ENCODE data around the gene ENTREP1.

The ENTREP1 gene

DNA sequence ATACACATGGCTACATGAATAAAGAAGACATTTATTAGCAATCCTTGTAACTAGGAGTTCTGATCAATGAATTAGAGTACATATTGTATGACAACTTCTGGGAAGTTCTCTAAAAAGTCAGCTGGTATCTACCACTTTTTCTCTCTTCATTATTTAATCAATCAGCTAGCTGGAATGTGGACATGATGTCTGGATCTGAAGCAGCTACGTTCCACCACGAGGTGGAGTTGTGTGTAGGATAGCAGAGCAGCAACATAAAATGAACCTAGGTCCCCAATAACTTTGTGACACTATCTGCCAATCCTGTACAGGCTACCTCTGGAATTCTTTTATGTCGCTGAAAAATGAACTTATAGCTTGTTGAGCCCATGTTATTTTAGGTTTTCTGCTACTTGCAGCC lies 32.9 kb upstream of the ENTREP1 start:
- H3K36me3 ChIP-seq (ENCODE audit: control insufficient read depth, insufficient read depth, low read length): no peaks in the 10 kb centered on the region
- H3K4me3 ChIP-seq (replicated peaks; ENCODE audit: low read depth, low read length): no peak overlapping the region
- no peak for DNase-seq (ENCODE audit: extremely low read depth, insufficient read length)
- TF ChIP-seq, protein P1, sequence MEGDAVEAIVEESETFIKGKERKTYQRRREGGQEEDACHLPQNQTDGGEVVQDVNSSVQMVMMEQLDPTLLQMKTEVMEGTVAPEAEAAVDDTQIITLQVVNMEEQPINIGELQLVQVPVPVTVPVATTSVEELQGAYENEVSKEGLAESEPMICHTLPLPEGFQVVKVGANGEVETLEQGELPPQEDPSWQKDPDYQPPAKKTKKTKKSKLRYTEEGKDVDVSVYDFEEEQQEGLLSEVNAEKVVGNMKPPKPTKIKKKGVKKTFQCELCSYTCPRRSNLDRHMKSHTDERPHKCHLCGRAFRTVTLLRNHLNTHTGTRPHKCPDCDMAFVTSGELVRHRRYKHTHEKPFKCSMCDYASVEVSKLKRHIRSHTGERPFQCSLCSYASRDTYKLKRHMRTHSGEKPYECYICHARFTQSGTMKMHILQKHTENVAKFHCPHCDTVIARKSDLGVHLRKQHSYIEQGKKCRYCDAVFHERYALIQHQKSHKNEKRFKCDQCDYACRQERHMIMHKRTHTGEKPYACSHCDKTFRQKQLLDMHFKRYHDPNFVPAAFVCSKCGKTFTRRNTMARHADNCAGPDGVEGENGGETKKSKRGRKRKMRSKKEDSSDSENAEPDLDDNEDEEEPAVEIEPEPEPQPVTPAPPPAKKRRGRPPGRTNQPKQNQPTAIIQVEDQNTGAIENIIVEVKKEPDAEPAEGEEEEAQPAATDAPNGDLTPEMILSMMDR (IDR thresholded peaks at IDR 0.05; ENCODE audit: insufficient read depth, low read length, poor library complexity, severe bottlenecking): no peak
- no peaks in the 10 kb centered on the region; the same call in 1 of the 2 replicates for H3K27me3 ChIP-seq (replicated peaks; ENCODE audit: control insufficient read depth, insufficient read depth, low read length)

DNA sequence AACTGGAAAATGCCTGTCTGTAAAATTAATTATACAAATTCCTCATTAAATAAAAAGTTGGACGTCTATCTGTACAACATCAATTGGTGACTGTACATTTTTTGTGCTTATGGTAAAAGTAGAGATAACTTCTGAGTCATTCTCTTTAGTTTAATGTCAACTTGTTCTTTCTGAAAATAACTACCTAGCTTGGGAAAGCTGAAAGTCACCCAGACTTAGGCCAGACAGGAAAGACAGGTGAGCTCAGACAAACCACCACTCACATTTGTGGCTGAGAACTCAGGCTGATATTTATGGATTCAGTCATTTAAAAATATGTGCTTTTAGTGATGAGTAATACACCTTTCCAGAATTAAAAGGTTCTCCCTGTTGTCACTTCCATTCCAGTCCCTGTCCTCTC lies 31.9 kb upstream of the ENTREP1 start:
- no peak overlapping the region for H3K4me3 ChIP-seq (replicated peaks; ENCODE audit: low read depth, low read length)
- H3K27me3 ChIP-seq (replicated peaks; ENCODE audit: control insufficient read depth, insufficient read depth, low read length): no peaks in the 10 kb centered on the region; the same call in 1 of the 2 replicates
- H3K36me3 ChIP-seq (ENCODE audit: control insufficient read depth, insufficient read depth, low read length): no peaks in the 10 kb centered on the region
- no peak for DNase-seq (ENCODE audit: extremely low read depth, insufficient read length)
- TF ChIP-seq, protein P1 (IDR thresholded peaks at IDR 0.05; ENCODE audit: insufficient read depth, low read length, poor library complexity, severe bottlenecking): no peak

DNA sequence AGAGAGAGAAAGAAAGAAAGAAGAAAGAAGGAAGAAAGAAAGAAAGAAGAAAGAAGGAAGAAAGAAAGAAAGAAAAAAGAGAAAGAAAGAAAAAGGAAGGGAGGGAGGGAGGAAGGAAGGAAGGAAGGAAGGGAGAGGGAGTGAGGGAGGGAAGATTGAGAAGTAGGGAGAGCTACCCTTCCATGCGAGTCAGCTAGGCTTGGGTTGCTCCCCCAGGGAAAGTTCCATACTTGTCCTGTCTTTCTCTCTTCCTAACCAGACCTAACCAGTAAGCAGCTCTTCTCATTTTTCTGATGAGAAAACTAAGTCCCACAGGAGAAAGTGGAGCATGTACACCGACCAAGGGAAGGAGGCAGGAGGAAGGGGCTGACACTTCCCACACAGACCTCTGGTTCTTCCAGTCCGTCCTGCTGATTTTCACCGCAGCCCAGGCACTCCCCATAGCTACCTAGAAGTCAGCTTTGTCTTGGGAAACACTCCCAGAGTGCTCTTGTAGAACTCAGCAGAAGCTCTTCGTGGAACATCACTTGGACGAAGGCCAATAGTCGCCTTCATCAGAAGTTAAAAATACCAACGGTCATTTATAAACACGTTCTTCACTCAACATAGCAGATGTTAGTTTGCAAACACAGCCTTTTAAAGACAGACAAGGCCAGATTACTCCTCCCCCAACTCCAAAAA lies 29.0 kb upstream of the ENTREP1 start:
- TF ChIP-seq, protein P1 (IDR thresholded peaks at IDR 0.05; ENCODE audit: insufficient read depth, low read length, poor library complexity, severe bottlenecking): no peak
- H3K4me3 ChIP-seq (replicated peaks; ENCODE audit: low read depth, low read length): no peak overlapping the region
- no peaks in the 10 kb centered on the region for H3K36me3 ChIP-seq (ENCODE audit: control insufficient read depth, insufficient read depth, low read length)
- H3K27me3 ChIP-seq (replicated peaks; ENCODE audit: control insufficient read depth, insufficient read depth, low read length): no peaks in the 10 kb centered on the region; the same call in 1 of the 2 replicates
- DNase-seq (ENCODE audit: extremely low read depth, insufficient read length): no peak

DNA sequence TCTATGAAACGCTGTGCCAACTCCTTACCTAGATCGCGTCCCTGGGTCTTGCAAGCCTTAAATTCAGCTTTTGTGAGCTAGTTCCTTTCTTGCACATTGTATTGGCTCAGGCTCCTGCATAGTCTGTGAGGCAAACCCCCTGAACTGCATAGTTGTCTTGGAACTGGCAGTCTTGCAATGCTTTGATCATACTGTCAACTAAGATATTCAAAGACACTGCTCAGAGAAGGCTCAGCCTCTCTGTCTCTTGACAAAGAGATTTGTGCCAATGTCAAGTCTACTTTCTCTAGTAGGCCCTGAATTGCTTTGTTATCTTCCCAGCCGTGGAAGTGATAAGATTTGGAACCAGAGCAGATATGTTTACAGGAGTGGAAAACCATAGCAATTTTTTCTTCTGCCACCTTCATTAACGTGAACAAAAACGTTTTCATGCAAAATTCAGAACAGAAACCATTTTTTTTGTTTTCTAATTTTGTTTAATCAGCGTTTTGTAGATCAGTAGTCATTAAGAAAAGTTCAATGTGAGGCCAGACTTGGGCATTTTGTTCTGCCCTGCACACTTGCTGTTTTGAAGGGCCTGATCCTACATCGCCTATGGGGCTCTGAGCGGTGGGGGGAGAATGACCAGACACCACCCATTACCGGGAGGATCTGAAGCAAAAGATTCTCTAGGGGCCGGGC lies 27.6 kb upstream of the ENTREP1 start:
- Histone ChIP-seq H3K27me3 (replicated peaks; ENCODE audit: control insufficient read depth, insufficient read depth, low read length) (no peaks in the 10 kb centered on the region; the same call in 1 of the 2 replicates), H3K36me3 (ENCODE audit: control insufficient read depth, insufficient read depth, low read length) (no peaks in the 10 kb centered on the region), H3K4me3 (replicated peaks; ENCODE audit: low read depth, low read length) (no peak overlapping the region)
- DNase-seq (ENCODE audit: extremely low read depth, insufficient read length): no peak
- TF ChIP-seq, protein P1 (IDR thresholded peaks at IDR 0.05; ENCODE audit: insufficient read depth, low read length, poor library complexity, severe bottlenecking): no peak

DNA sequence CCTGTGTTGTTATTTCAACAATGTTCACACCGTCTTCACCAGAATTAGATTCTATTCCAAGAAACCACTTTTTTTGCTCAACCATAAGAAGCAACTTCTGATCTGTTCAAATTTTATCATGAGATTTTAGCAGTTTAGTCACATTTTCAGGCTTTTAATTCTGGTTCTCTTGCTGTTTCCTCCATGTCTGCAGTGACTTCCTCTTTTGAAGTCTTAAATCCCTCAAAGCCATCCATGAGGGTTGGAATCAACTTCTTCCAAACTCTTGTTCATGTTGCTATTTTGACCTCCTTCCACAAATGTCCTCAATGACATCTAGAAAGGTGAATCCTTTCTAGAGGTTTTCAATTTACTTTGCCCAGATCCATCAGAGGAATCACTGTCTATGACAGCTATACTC lies 25.7 kb upstream of the ENTREP1 start:
- Histone ChIP-seq H3K36me3 (ENCODE audit: control insufficient read depth, insufficient read depth, low read length) (no peaks in the 10 kb centered on the region), H3K4me3 (replicated peaks; ENCODE audit: low read depth, low read length) (no peak overlapping the region), H3K27me3 (replicated peaks; ENCODE audit: control insufficient read depth, insufficient read depth, low read length) (no peaks in the 10 kb centered on the region; the same call in 1 of the 2 replicates)
- TF ChIP-seq, protein P1 (IDR thresholded peaks at IDR 0.05; ENCODE audit: insufficient read depth, low read length, poor library complexity, severe bottlenecking): no peak
- DNase-seq (ENCODE audit: extremely low read depth, insufficient read length): no peak

All from GM06990 (cell line).